VCaP (cell line): Measurements from ENCODE around the gene ZNF573.
A peak's percentile ranks its signal among the peaks of the same experiment; 100 is the strongest.

ENCODE experiments used
- H3K27ac ChIP-seq: fragments of 450-650 bp; 2 replicates; pipeline ENCODE4 v1.5.1; 2017
- CTCF ChIP-seq: fragments of 450-650 bp; conservative IDR thresholded peaks from 2 replicates; pipeline ENCODE4 v1.5.1; 2017; ENCODE audit warnings: mild to moderate bottlenecking, moderate library complexity

ZNF573 gene

GRCh38 chr19:37718304-37718703 is 61.1 kb downstream of the ZNF573 start:
- H3K27ac ChIP-seq: peak overlapping the region; percentile 89
- TF ChIP-seq CTCF: no peak

- no peak overlapping the region for H3K27ac ChIP-seq
- no peak for TF ChIP-seq CTCF
These were observed 63.2 kb downstream of the ZNF573 start for GRCh38 chr19:37716140-37716539.

- no peak for TF ChIP-seq CTCF
- H3K27ac ChIP-seq: no peak overlapping the region
These were observed 73.3 kb downstream of the ZNF573 start for GRCh38 chr19:37706052-37706605.

- no peak overlapping the region for H3K27ac ChIP-seq
- no peak for TF ChIP-seq CTCF
These were observed 80.3 kb downstream of the ZNF573 start for GRCh38 chr19:37699057-37699456.

GRCh38 chr19:37698216-37698615 is 81.2 kb downstream of the ZNF573 start:
- H3K27ac ChIP-seq: no peak overlapping the region
- TF ChIP-seq CTCF: no peak

- H3K27ac ChIP-seq: no peak overlapping the region
- TF ChIP-seq CTCF: no peak
These were observed 84.1 kb downstream of the ZNF573 start for GRCh38 chr19:37695144-37695899.

GRCh38 chr19:37692956-37693620 is 86.3 kb downstream of the ZNF573 start:
- no peak for TF ChIP-seq CTCF
- peak overlapping the region; percentile 71 for H3K27ac ChIP-seq
